GM21717 (cell line): ENCODE data around the gene COLGALT1.
"Not testable (repeated sequence)": the region's sequence is repeated elsewhere in the genome, so short reads cannot be mapped to it uniquely, and the experiment has no call there.

Experiments used
- ATAC-seq: cut with Tn5 transposase; IDR thresholded peaks from one replicate; pipeline ENCODE4 v1.9.1; 2021; ENCODE audit warnings: mild to moderate bottlenecking, moderate library complexity; ENCODE audit not compliant: unreplicated experiment

The COLGALT1 gene

GRCh38 chr19:17532116-17532515 is 23.3 kb upstream of the COLGALT1 start:
- ATAC-seq: no peak

- ATAC-seq: no peak
Observed at GRCh38 chr19:17532557-17532956, 22.9 kb upstream of the COLGALT1 start.

GRCh38 chr19:17534767-17535166 is 20.7 kb upstream of the COLGALT1 start:
- ATAC-seq: no peak

GRCh38 chr19:17536955-17537354 is 18.5 kb upstream of the COLGALT1 start:
- no peak for ATAC-seq

- no peak for ATAC-seq
Observed at GRCh38 chr19:17538684-17539237, 16.7 kb upstream of the COLGALT1 start.

GRCh38 chr19:17539238-17540117 is 16.0 kb upstream of the COLGALT1 start:
- ATAC-seq: no peak

- no peak for ATAC-seq
Observed at GRCh38 chr19:17540174-17540573, 15.3 kb upstream of the COLGALT1 start.

GRCh38 chr19:17541184-17541759 is 14.2 kb upstream of the COLGALT1 start:
- no peak for ATAC-seq

GRCh38 chr19:17542042-17542441 is 13.4 kb upstream of the COLGALT1 start:
- ATAC-seq: no peak

GRCh38 chr19:17542793-17543582 is 12.5 kb upstream of the COLGALT1 start:
- no peak for ATAC-seq

GRCh38 chr19:17543986-17544385 is 11.5 kb upstream of the COLGALT1 start:
- no peak for ATAC-seq

- ATAC-seq: no peak
Observed at GRCh38 chr19:17544418-17544817, 11.0 kb upstream of the COLGALT1 start.

GRCh38 chr19:17548145-17548544 is 7.3 kb upstream of the COLGALT1 start:
- no peak for ATAC-seq

- no peak for ATAC-seq
Observed at GRCh38 chr19:17549085-17549740, 6.2 kb upstream of the COLGALT1 start.

- no peak for ATAC-seq
Observed at GRCh38 chr19:17550076-17550667, 5.3 kb upstream of the COLGALT1 start.

- ATAC-seq: not testable (repeated sequence)
Observed at GRCh38 chr19:17552735-17553134, 2.7 kb upstream of the COLGALT1 start.

- no peak for ATAC-seq
Observed at GRCh38 chr19:17553256-17553655, 2.2 kb upstream of the COLGALT1 start.

- ATAC-seq: no peak
Observed at GRCh38 chr19:17554968-17555479, 425 bp upstream of the COLGALT1 start.

GRCh38 chr19:17555929-17556813 is 722 bp downstream of the COLGALT1 start:
- ATAC-seq: peak; percentile 17
